EH (cell line): Measurements from ENCODE around the gene TM4SF4.

Experiments
- DNase-seq: peaks from one replicate; pipeline ENCODE4 v3.0.0-alpha.2; 2015; ENCODE audit warnings: low read depth

Gene TM4SF4

GRCh38 chr3:149548669-149549065, 74.2 kb downstream of the TM4SF4 start:
- no peak for DNase-seq

GRCh38 chr3:149551500-149551899, 77.0 kb downstream of the TM4SF4 start:
- no peak for DNase-seq

GRCh38 chr3:149552700-149553099, 78.2 kb downstream of the TM4SF4 start:
- DNase-seq, result no peak
